GM13977 (cell line): ENCODE measurements around the gene ZNF19.

Experiments
- DNase-seq: peaks from one replicate; pipeline ENCODE4 v3.0.0; 2012; ENCODE audit warnings: low spot score
- CTCF ChIP-seq: IDR thresholded peaks from 2 replicates; pipeline ENCODE4 v1.5.1; 2012; ENCODE audit warnings: mild to moderate bottlenecking, control low read depth; ENCODE audit not compliant: insufficient read depth; ENCODE audit errors: extremely low read depth, missing control alignments
- in situ Hi-C: fragments of 300-500 bp; cut with MboI; formaldehyde crosslinking; loops from one replicate; pipeline ENCODE4 v1.12.0; 2022; ENCODE audit warnings: low sequenced_read_pairs, low pct_unique_long_range_greater_than_20kb, mixed read lengths, inconsistent platforms; ENCODE audit not compliant: unreplicated experiment

ZNF19 gene

GRCh38 chr16:71526111-71526631, 37.0 kb upstream of the ZNF19 start, which contains the start of gene CHST4:
TSS of gene CHST4 (plus strand) at chr16:71526426. CDS start at chr16:71536678, 10,252 bp downstream.
- no peak for TF ChIP-seq CTCF
- in situ Hi-C loops = no loop called here
- no peak for DNase-seq

- in situ Hi-C loops = no loop called here
- TF ChIP-seq CTCF = no peak
- DNase-seq = no peak
Measured at GRCh38 chr16:71524566-71525553, 35.7 kb upstream of the ZNF19 start.

- no peak for DNase-seq
- in situ Hi-C loops = no loop called here
Measured at GRCh38 chr16:71520550-71520949, 31.4 kb upstream of the ZNF19 start.

GRCh38 chr16:71515026-71515425, 25.9 kb upstream of the ZNF19 start:
- in situ Hi-C loops = no loop called here
- no peak for TF ChIP-seq CTCF
- no peak for DNase-seq

More at GRCh38 chr16:71520550-71520949, 31.4 kb upstream of the ZNF19 start:
- TF ChIP-seq CTCF = no peak

- no peak for DNase-seq
- no peak for TF ChIP-seq CTCF
- in situ Hi-C loops = no loop called here
Measured at GRCh38 chr16:71514476-71514875, 25.4 kb upstream of the ZNF19 start.

GRCh38 chr16:71513302-71513701, 24.2 kb upstream of the ZNF19 start:
- in situ Hi-C loops = no loop called here
- TF ChIP-seq CTCF = no peak
- DNase-seq = no peak
